C4-2B (cell line): ENCODE results near the gene PDE6G.

Experiments used
- CTCF ChIP-seq: fragments of 450-650 bp; conservative IDR thresholded peaks from 2 replicates; pipeline ENCODE4 v1.5.1; 2017; ENCODE audit warnings: mild to moderate bottlenecking
- ZFX ChIP-seq: fragments of 450-650 bp; IDR thresholded peaks from 2 replicates; pipeline ENCODE4 v1.6.1; 2017

GRCh38 chr17:81666092-81666341 is 9.7 kb upstream of the PDE6G start:
- TF ChIP-seq CTCF (no peak), ZFX (no peak)
